Measurements from ENCODE around the gene CALR3.
A peak's percentile ranks its signal among the peaks of the same experiment; 100 is the strongest.
"Not testable (repeated sequence)": the region's sequence is repeated elsewhere in the genome, so short reads cannot be mapped to it uniquely, and the experiment has no call there.

The CALR3 gene

DNA sequence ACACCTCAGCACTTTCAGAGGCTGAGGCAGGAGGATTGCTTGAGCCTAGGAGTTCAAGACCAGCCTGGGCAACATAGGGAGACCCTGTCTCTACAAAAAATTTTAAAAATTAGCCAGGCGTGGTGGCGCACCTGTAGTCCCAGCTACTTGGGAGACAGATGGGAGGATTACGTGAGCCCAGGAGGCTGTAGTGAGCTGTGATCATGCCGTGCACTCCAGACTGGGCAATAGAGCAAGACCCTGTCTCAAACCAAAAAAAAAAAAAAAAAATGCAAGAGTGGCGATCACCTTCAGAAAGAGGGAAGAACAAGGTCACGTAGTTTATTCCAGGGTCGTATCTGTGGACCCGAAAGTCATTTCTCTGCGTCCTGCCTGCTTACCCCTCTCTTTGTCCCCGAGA lies 16.6 kb upstream of the CALR3 start:
- H4K91ac ChIP-seq (ENCODE audit: low read depth, low read length); H2AFZ ChIP-seq (ENCODE audit: insufficient read depth, low read length, poor library complexity); H3K4me2 ChIP-seq (ENCODE audit: low read length); H2BK12ac ChIP-seq (ENCODE audit: low read length); H4K12ac ChIP-seq (ENCODE audit: low read depth, low read length); H3K79me1 ChIP-seq (ENCODE audit: low read length); H3K23ac ChIP-seq (ENCODE audit: low read length); H3K27ac ChIP-seq (ENCODE audit: low read depth, low read length); H3K9me3 ChIP-seq (ENCODE audit: insufficient read depth, low read depth, low read length); H3K14ac ChIP-seq (ENCODE audit: low read length); H2BK5ac ChIP-seq (ENCODE audit: low read depth, low read length, poor library complexity); H3K4ac ChIP-seq (ENCODE audit: low read depth, low read length); H3K4me3 ChIP-seq (ENCODE audit: low read depth, low read length); H2BK120ac ChIP-seq (ENCODE audit: insufficient read depth, low read length, poor library complexity); DNase-seq; H3K18ac ChIP-seq (ENCODE audit: low read length); H4K8ac ChIP-seq (ENCODE audit: low read depth, low read length); H3K79me2 ChIP-seq (ENCODE audit: control insufficient read depth, insufficient read depth, low read length, poor library complexity); H3K27me3 ChIP-seq (ENCODE audit: insufficient read depth, low read length); H3K9ac ChIP-seq (ENCODE audit: low read length); H2AK5ac ChIP-seq (ENCODE audit: low read length); H3K4me1 ChIP-seq (ENCODE audit: control insufficient read depth in 1 of 2, insufficient read depth in 2 of 2, low read length in 2 of 2): not testable (repeated sequence)
- peaks cover 29 to 32% of the 10 kb centered on the region in 2 experiments for H3K36me3 ChIP-seq (ENCODE audit: control insufficient read depth in 1 of 2, insufficient read depth in 2 of 2, low read length in 2 of 2)
- WGBS (ENCODE audit: extremely low coverage, insufficient coverage, insufficient read length): no CpG with 5 or more reads among the region's 10 CpGs

DNA sequence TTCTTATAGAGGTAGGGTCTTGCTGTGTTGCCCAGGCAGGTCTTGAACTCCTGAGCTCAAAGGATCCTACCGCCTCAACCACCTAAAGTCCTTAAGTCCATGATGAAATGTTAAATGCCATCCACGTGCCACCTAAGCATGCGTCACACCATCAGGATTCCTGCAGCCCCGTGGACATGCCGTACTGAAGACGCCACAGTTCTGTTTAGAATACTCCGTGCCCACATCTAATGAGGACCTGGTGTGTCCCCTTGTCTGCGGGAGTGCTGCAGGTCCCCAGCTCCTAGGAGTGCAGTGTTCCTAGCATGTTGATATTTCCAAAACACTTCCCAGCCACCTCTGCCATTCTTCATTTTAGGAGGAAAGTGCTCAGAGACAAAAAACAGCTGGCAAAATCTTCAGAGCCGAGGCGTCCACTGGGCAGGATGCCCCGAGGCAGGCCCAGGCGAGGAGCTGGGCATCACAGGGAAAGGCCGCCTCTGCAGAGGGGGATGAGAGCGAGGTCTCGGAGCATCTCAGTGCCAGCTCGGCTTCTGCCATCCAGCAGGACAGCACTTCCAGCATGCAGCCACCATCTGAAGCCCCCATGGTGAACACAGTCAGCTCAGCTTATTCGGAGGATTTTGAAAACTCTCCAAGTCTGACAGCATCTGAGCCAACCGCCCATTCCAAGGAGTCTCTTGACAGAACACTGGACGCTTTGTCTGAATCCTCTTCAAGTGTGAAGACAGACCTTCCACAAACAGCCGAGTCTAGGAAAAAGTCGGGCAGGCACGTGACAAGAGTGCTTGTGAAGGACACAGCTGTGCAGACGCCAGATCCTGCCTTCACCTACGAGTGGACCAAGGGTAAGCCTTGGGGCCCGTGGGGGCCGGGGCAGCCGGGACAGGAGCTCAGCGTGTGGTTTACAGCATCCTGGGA lies 13.4 kb upstream of the CALR3 start:
- no peak overlapping the region for H3K23ac ChIP-seq (ENCODE audit: low read length)
- H3K14ac ChIP-seq (ENCODE audit: low read length): no peak overlapping the region
- H4K12ac ChIP-seq (ENCODE audit: low read depth, low read length): no peak overlapping the region
- H4K8ac ChIP-seq (ENCODE audit: low read depth, low read length): no peak overlapping the region
- H3K4ac ChIP-seq (ENCODE audit: low read depth, low read length): no peak overlapping the region
- no peak overlapping the region for H3K4me2 ChIP-seq (ENCODE audit: low read length)
- H3K27me3 ChIP-seq (ENCODE audit: insufficient read depth, low read length): no peaks in the 10 kb centered on the region
- H4K91ac ChIP-seq (ENCODE audit: low read depth, low read length): no peak overlapping the region
- H2BK5ac ChIP-seq (ENCODE audit: low read depth, low read length, poor library complexity): no peak overlapping the region
- H3K9me3 ChIP-seq (ENCODE audit: insufficient read depth, low read depth, low read length): no peaks in the 10 kb centered on the region
- H2BK12ac ChIP-seq (ENCODE audit: low read length): no peak overlapping the region
- H3K79me1 ChIP-seq (ENCODE audit: low read length): no peaks in the 10 kb centered on the region
- no peak overlapping the region for H3K18ac ChIP-seq (ENCODE audit: low read length)
- no peak overlapping the region for H2AK5ac ChIP-seq (ENCODE audit: low read length)
- peaks cover 18 to 19% of the 10 kb centered on the region in 2 experiments for H3K36me3 ChIP-seq (ENCODE audit: control insufficient read depth in 1 of 2, insufficient read depth in 2 of 2, low read length in 2 of 2)
- H3K4me1 ChIP-seq (ENCODE audit: control insufficient read depth in 1 of 2, insufficient read depth in 2 of 2, low read length in 2 of 2): no peaks in the 10 kb centered on the region
- no peak overlapping the region for H3K27ac ChIP-seq (ENCODE audit: low read depth, low read length)
- H3K4me3 ChIP-seq (ENCODE audit: low read depth, low read length): no peak overlapping the region
- peak; percentile 24 to 68 for DNase-seq
- H2BK120ac ChIP-seq (ENCODE audit: insufficient read depth, low read length, poor library complexity): no peak overlapping the region
- no peaks in the 10 kb centered on the region for H3K79me2 ChIP-seq (ENCODE audit: control insufficient read depth, insufficient read depth, low read length, poor library complexity)
- H2AFZ ChIP-seq (ENCODE audit: insufficient read depth, low read length, poor library complexity): no peak overlapping the region
- H3K9ac ChIP-seq (ENCODE audit: low read length): no peak overlapping the region
- no CpG with 5 or more reads among the region's 28 CpGs for WGBS (ENCODE audit: extremely low coverage, insufficient coverage, insufficient read length)

DNA sequence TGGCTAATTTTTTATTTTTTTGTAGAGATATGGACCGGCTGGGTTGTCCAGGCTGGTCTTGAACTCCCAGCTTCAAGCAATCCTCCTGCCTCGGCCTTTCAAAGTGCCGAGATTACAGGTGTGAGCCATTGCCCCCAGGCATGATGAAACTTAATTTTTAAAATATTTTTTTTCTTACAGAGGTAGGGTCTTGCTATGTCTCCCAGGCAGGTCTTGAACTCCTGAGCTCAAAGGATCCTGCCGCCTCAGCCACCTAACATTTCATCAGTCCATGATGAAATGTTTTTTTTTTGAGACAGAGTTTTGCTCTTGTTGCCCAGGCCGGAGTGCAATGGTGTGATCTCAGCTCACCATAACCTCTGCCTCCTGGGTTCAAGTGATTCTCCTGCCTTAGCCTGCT lies 12.6 kb upstream of the CALR3 start:
- no peaks in the 10 kb centered on the region for H3K79me1 ChIP-seq (ENCODE audit: low read length)
- H2BK5ac ChIP-seq (ENCODE audit: low read depth, low read length, poor library complexity): no peak overlapping the region
- H3K27me3 ChIP-seq (ENCODE audit: insufficient read depth, low read length): no peaks in the 10 kb centered on the region
- no peak overlapping the region for H3K9ac ChIP-seq (ENCODE audit: low read length)
- H3K4me1 ChIP-seq (ENCODE audit: control insufficient read depth in 1 of 2, insufficient read depth in 2 of 2, low read length in 2 of 2): no peaks in the 10 kb centered on the region
- no peak overlapping the region for H2AK5ac ChIP-seq (ENCODE audit: low read length)
- no peak overlapping the region for H3K4me2 ChIP-seq (ENCODE audit: low read length)
- no peaks in the 10 kb centered on the region for H3K79me2 ChIP-seq (ENCODE audit: control insufficient read depth, insufficient read depth, low read length, poor library complexity)
- H3K4ac ChIP-seq (ENCODE audit: low read depth, low read length): no peak overlapping the region
- H4K12ac ChIP-seq (ENCODE audit: low read depth, low read length): no peak overlapping the region
- H4K8ac ChIP-seq (ENCODE audit: low read depth, low read length): no peak overlapping the region
- no peak overlapping the region for H3K23ac ChIP-seq (ENCODE audit: low read length)
- H2BK120ac ChIP-seq (ENCODE audit: insufficient read depth, low read length, poor library complexity): no peak overlapping the region
- H3K9me3 ChIP-seq (ENCODE audit: insufficient read depth, low read depth, low read length): no peaks in the 10 kb centered on the region
- no peak overlapping the region for H2BK12ac ChIP-seq (ENCODE audit: low read length)
- H3K18ac ChIP-seq (ENCODE audit: low read length): no peak overlapping the region
- H3K36me3 ChIP-seq (ENCODE audit: control insufficient read depth in 1 of 2, insufficient read depth in 2 of 2, low read length in 2 of 2): peaks cover 19% of the 10 kb centered on the region in 2 experiments
- H4K91ac ChIP-seq (ENCODE audit: low read depth, low read length): no peak overlapping the region
- H2AFZ ChIP-seq (ENCODE audit: insufficient read depth, low read length, poor library complexity): no peak overlapping the region
- no peak overlapping the region for H3K14ac ChIP-seq (ENCODE audit: low read length)
- no peak overlapping the region for H3K27ac ChIP-seq (ENCODE audit: low read depth, low read length)
- no peak overlapping the region for H3K4me3 ChIP-seq (ENCODE audit: low read depth, low read length)
- WGBS (ENCODE audit: extremely low coverage, insufficient coverage, insufficient read length): no CpG with 5 or more reads among the region's 5 CpGs
- DNase-seq: peak; percentile 51 to 85

DNA sequence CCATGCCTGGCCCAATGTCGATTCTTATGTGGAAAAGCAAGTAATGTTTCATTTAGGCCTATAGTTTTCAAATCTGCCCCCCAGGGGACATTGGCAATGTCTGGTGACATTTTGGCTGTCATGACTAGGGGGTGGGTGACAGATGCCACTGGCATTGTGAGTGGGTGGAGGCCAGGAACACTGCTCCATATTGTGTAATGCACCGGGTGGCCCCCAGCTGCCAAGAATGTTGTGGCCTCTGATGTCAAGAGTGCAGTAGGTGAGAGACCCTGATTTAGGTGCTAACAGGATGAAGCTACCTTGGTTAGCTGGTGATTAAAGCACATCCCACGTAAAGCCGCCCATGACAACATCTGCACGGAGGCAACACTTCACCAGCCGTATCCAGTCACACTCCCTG lies 11.0 kb upstream of the CALR3 start:
- Histone ChIP-seq H3K4me1 (ENCODE audit: control insufficient read depth in 1 of 2, insufficient read depth in 2 of 2, low read length in 2 of 2) (no peaks in the 10 kb centered on the region), H4K8ac (ENCODE audit: low read depth, low read length) (no peak overlapping the region), H4K12ac (ENCODE audit: low read depth, low read length) (no peak overlapping the region), H3K27ac (ENCODE audit: low read depth, low read length) (no peak overlapping the region), H2AFZ (ENCODE audit: insufficient read depth, low read length, poor library complexity) (no peak overlapping the region), H2AK5ac (ENCODE audit: low read length) (no peak overlapping the region), H2BK120ac (ENCODE audit: insufficient read depth, low read length, poor library complexity) (no peak overlapping the region), H3K18ac (ENCODE audit: low read length) (no peak overlapping the region), H3K14ac (ENCODE audit: low read length) (no peak overlapping the region), H2BK5ac (ENCODE audit: low read depth, low read length, poor library complexity) (no peak overlapping the region), H3K23ac (ENCODE audit: low read length) (no peak overlapping the region), H3K9me3 (ENCODE audit: insufficient read depth, low read depth, low read length) (no peaks in the 10 kb centered on the region), H2BK12ac (ENCODE audit: low read length) (no peak overlapping the region), H3K79me1 (ENCODE audit: low read length) (no peaks in the 10 kb centered on the region), H3K4me3 (ENCODE audit: low read depth, low read length) (no peak overlapping the region), H3K4me2 (ENCODE audit: low read length) (no peak overlapping the region), H3K9ac (ENCODE audit: low read length) (no peak overlapping the region), H3K27me3 (ENCODE audit: insufficient read depth, low read length) (no peaks in the 10 kb centered on the region), H3K79me2 (ENCODE audit: control insufficient read depth, insufficient read depth, low read length, poor library complexity) (no peaks in the 10 kb centered on the region), H4K91ac (ENCODE audit: low read depth, low read length) (no peak overlapping the region), H3K4ac (ENCODE audit: low read depth, low read length) (no peak overlapping the region), H3K36me3 (ENCODE audit: control insufficient read depth in 1 of 2, insufficient read depth in 2 of 2, low read length in 2 of 2) (peaks cover 15 to 21% of the 10 kb centered on the region in 2 experiments)
- WGBS (ENCODE audit: extremely low coverage, insufficient coverage, insufficient read length): no CpG with 5 or more reads among the region's 6 CpGs
- peak; percentile 51 to 67 for DNase-seq
